ENCODE data around the gene PHACTR1. TPM values are rescaled to one million over a fixed set of nuclear protein-coding genes. Genes with fewer than 3 reads are reported as not detected.

Gene PHACTR1
- total and polyA plus RNA-seq, 2 donors (not counting 1 experiment from before 2014, with no cell fraction given): 0.60 to 1.2 TPM

GRCh38 chr6:13001927-13002326, 285.4 kb downstream of the PHACTR1 start:
- Histone ChIP-seq H3K27ac (ENCODE audit: insufficient read depth, low read length) (no peak overlapping the region), H3K9ac (ENCODE audit: insufficient read depth, low read length) (no peak overlapping the region), H3K4me3 (replicated peaks in 1 of 4; ENCODE audit: control extremely low read depth in 1 of 4, insufficient read depth in 1 of 4, low read depth in 3 of 4, low read length in 4 of 4) (no peak overlapping the region), H3K27me3 (ENCODE audit: control insufficient read depth, insufficient read depth, low read length) (no peaks in the 10 kb centered on the region), H3K9me3 (ENCODE audit: control insufficient read depth, insufficient read depth, low read depth, low read length) (no peaks in the 10 kb centered on the region), H3K4me1 (ENCODE audit: control insufficient read depth, extremely low read depth, insufficient read depth, low read length) (no peaks in the 10 kb centered on the region), H2AFZ (ENCODE audit: low read length) (no peak overlapping the region), H3K79me2 (ENCODE audit: control insufficient read depth, insufficient read depth, low read length) (no peaks in the 10 kb centered on the region), H3K4me2 (ENCODE audit: extremely low read depth, insufficient read depth, low read length) (no peak overlapping the region), H4K20me1 (ENCODE audit: control insufficient read depth, extremely low read depth, insufficient read depth, low read length) (no peaks in the 10 kb centered on the region), H3K36me3 (ENCODE audit: control insufficient read depth, insufficient read depth, low read length) (no peaks in the 10 kb centered on the region)
- no peak for DNase-seq (ENCODE audit: low read depth in 2 of 2)
- TF ChIP-seq EZH2 (IDR thresholded peaks at IDR 0.05; ENCODE audit: low read length, missing control alignments) (no peak), CTCF (conservative IDR thresholded peaks at IDR 0.05 in 1 of 2, IDR thresholded peaks at IDR 0.05 in 1 of 2; ENCODE audit: low read depth in 1 of 2, low read length in 2 of 2) (no peak)

GRCh38 chr6:13004601-13005000, 288.0 kb downstream of the PHACTR1 start:
- no peak overlapping the region for H3K4me2 ChIP-seq (ENCODE audit: extremely low read depth, insufficient read depth, low read length)
- no peak overlapping the region for H3K4me3 ChIP-seq (replicated peaks in 1 of 4; ENCODE audit: control extremely low read depth in 1 of 4, insufficient read depth in 1 of 4, low read depth in 3 of 4, low read length in 4 of 4)
- no peaks in the 10 kb centered on the region for H3K79me2 ChIP-seq (ENCODE audit: control insufficient read depth, insufficient read depth, low read length)
- H3K27me3 ChIP-seq (ENCODE audit: control insufficient read depth, insufficient read depth, low read length): no peaks in the 10 kb centered on the region
- no peaks in the 10 kb centered on the region for H4K20me1 ChIP-seq (ENCODE audit: control insufficient read depth, extremely low read depth, insufficient read depth, low read length)
- H3K9me3 ChIP-seq (ENCODE audit: control insufficient read depth, insufficient read depth, low read depth, low read length): no peaks in the 10 kb centered on the region
- no peak for DNase-seq (ENCODE audit: low read depth in 2 of 2)
- H3K9ac ChIP-seq (ENCODE audit: insufficient read depth, low read length): no peak overlapping the region
- H3K4me1 ChIP-seq (ENCODE audit: control insufficient read depth, extremely low read depth, insufficient read depth, low read length): no peaks in the 10 kb centered on the region
- TF ChIP-seq EZH2 (IDR thresholded peaks at IDR 0.05; ENCODE audit: low read length, missing control alignments): no peak
- TF ChIP-seq CTCF (conservative IDR thresholded peaks at IDR 0.05 in 1 of 2, IDR thresholded peaks at IDR 0.05 in 1 of 2; ENCODE audit: low read depth in 1 of 2, low read length in 2 of 2): no peak
- H3K27ac ChIP-seq (ENCODE audit: insufficient read depth, low read length): no peak overlapping the region
- no peaks in the 10 kb centered on the region for H3K36me3 ChIP-seq (ENCODE audit: control insufficient read depth, insufficient read depth, low read length)
- no peak overlapping the region for H2AFZ ChIP-seq (ENCODE audit: low read length)

GRCh38 chr6:13005994-13006393, 289.4 kb downstream of the PHACTR1 start:
- H3K9me3 ChIP-seq (ENCODE audit: control insufficient read depth, insufficient read depth, low read depth, low read length): no peaks in the 10 kb centered on the region
- H3K4me3 ChIP-seq (replicated peaks in 1 of 4; ENCODE audit: control extremely low read depth in 1 of 4, insufficient read depth in 1 of 4, low read depth in 3 of 4, low read length in 4 of 4): no peak overlapping the region
- no peaks in the 10 kb centered on the region for H4K20me1 ChIP-seq (ENCODE audit: control insufficient read depth, extremely low read depth, insufficient read depth, low read length)
- no peaks in the 10 kb centered on the region for H3K36me3 ChIP-seq (ENCODE audit: control insufficient read depth, insufficient read depth, low read length)
- H3K4me1 ChIP-seq (ENCODE audit: control insufficient read depth, extremely low read depth, insufficient read depth, low read length): no peaks in the 10 kb centered on the region
- H3K27ac ChIP-seq (ENCODE audit: insufficient read depth, low read length): no peak overlapping the region
- no peak for TF ChIP-seq EZH2 (IDR thresholded peaks at IDR 0.05; ENCODE audit: low read length, missing control alignments)
- TF ChIP-seq CTCF (conservative IDR thresholded peaks at IDR 0.05 in 1 of 2, IDR thresholded peaks at IDR 0.05 in 1 of 2; ENCODE audit: low read depth in 1 of 2, low read length in 2 of 2): no peak
- no peaks in the 10 kb centered on the region for H3K27me3 ChIP-seq (ENCODE audit: control insufficient read depth, insufficient read depth, low read length)
- H3K79me2 ChIP-seq (ENCODE audit: control insufficient read depth, insufficient read depth, low read length): no peaks in the 10 kb centered on the region
- H2AFZ ChIP-seq (ENCODE audit: low read length): no peak overlapping the region
- no peak overlapping the region for H3K4me2 ChIP-seq (ENCODE audit: extremely low read depth, insufficient read depth, low read length)
- no peak overlapping the region for H3K9ac ChIP-seq (ENCODE audit: insufficient read depth, low read length)
- no peak for DNase-seq (ENCODE audit: low read depth in 2 of 2)

Measured in fibroblast of lung (primary cell).